ENCODE data around the gene ZBTB44. TPM values are rescaled to one million over a fixed set of nuclear protein-coding genes. Genes with fewer than 3 reads are reported as not detected.
"Not testable (repeated sequence)": the region's sequence is repeated elsewhere in the genome, so short reads cannot be mapped to it uniquely, and the experiment has no call there.

Gene ZBTB44
- total and polyA plus RNA-seq, 2 donors (not counting 1 experiment from before 2014, with no cell fraction given) = 22.8 to 36.5 TPM

GRCh38 chr11:130194241-130195023 is 120.3 kb downstream of the ZBTB44 start:
- H2AFZ ChIP-seq (ENCODE audit: low read length) = no peak overlapping the region
- H3K4me3 ChIP-seq (replicated peaks in 1 of 4; ENCODE audit: control extremely low read depth in 1 of 4, insufficient read depth in 1 of 4, low read depth in 3 of 4, low read length in 4 of 4) = no peak overlapping the region
- no peak overlapping the region for H3K27ac ChIP-seq (ENCODE audit: insufficient read depth, low read length)
- no peak for DNase-seq (ENCODE audit: low read depth in 2 of 2)
- H3K9ac ChIP-seq (ENCODE audit: insufficient read depth, low read length) = no peak overlapping the region
- TF ChIP-seq EZH2 (IDR thresholded peaks at IDR 0.05; ENCODE audit: low read length, missing control alignments) (no peak), CTCF (conservative IDR thresholded peaks at IDR 0.05 in 1 of 2, IDR thresholded peaks at IDR 0.05 in 1 of 2; ENCODE audit: low read depth in 1 of 2, low read length in 2 of 2) (no peak)
- no peaks in the 10 kb centered on the region for H3K4me1 ChIP-seq (ENCODE audit: control insufficient read depth, extremely low read depth, insufficient read depth, low read length)
- H3K27me3 ChIP-seq (ENCODE audit: control insufficient read depth, insufficient read depth, low read length) = no peaks in the 10 kb centered on the region
- H3K79me2 ChIP-seq (ENCODE audit: control insufficient read depth, insufficient read depth, low read length) = no peaks in the 10 kb centered on the region
- H4K20me1 ChIP-seq (ENCODE audit: control insufficient read depth, extremely low read depth, insufficient read depth, low read length) = no peaks in the 10 kb centered on the region
- H3K9me3 ChIP-seq (ENCODE audit: control insufficient read depth, insufficient read depth, low read depth, low read length) = no peaks in the 10 kb centered on the region
- no peak overlapping the region for H3K4me2 ChIP-seq (ENCODE audit: extremely low read depth, insufficient read depth, low read length)
- H3K36me3 ChIP-seq (ENCODE audit: control insufficient read depth, insufficient read depth, low read length) = no peaks in the 10 kb centered on the region

- H3K9me3 ChIP-seq (ENCODE audit: control insufficient read depth, insufficient read depth, low read depth, low read length); H3K27me3 ChIP-seq (ENCODE audit: control insufficient read depth, insufficient read depth, low read length); H3K4me2 ChIP-seq (ENCODE audit: extremely low read depth, insufficient read depth, low read length); H3K4me1 ChIP-seq (ENCODE audit: control insufficient read depth, extremely low read depth, insufficient read depth, low read length); H3K4me3 ChIP-seq (replicated peaks in 1 of 4; ENCODE audit: control extremely low read depth in 1 of 4, insufficient read depth in 1 of 4, low read depth in 3 of 4, low read length in 4 of 4); DNase-seq (ENCODE audit: low read depth in 2 of 2); H3K9ac ChIP-seq (ENCODE audit: insufficient read depth, low read length); H4K20me1 ChIP-seq (ENCODE audit: control insufficient read depth, extremely low read depth, insufficient read depth, low read length); H3K79me2 ChIP-seq (ENCODE audit: control insufficient read depth, insufficient read depth, low read length); H3K36me3 ChIP-seq (ENCODE audit: control insufficient read depth, insufficient read depth, low read length); H3K27ac ChIP-seq (ENCODE audit: insufficient read depth, low read length); H2AFZ ChIP-seq (ENCODE audit: low read length): not testable (repeated sequence)
Observed at GRCh38 chr11:130193551-130193950, 121.2 kb downstream of the ZBTB44 start.

GRCh38 chr11:130192845-130193267 is 121.9 kb downstream of the ZBTB44 start:
- Histone ChIP-seq H3K27me3 (ENCODE audit: control insufficient read depth, insufficient read depth, low read length) (no peaks in the 10 kb centered on the region), H3K27ac (ENCODE audit: insufficient read depth, low read length) (no peak overlapping the region), H3K9ac (ENCODE audit: insufficient read depth, low read length) (no peak overlapping the region), H4K20me1 (ENCODE audit: control insufficient read depth, extremely low read depth, insufficient read depth, low read length) (no peaks in the 10 kb centered on the region), H3K9me3 (ENCODE audit: control insufficient read depth, insufficient read depth, low read depth, low read length) (no peaks in the 10 kb centered on the region), H3K36me3 (ENCODE audit: control insufficient read depth, insufficient read depth, low read length) (no peaks in the 10 kb centered on the region), H2AFZ (ENCODE audit: low read length) (no peak overlapping the region), H3K4me2 (ENCODE audit: extremely low read depth, insufficient read depth, low read length) (no peak overlapping the region), H3K4me3 (replicated peaks in 1 of 4; ENCODE audit: control extremely low read depth in 1 of 4, insufficient read depth in 1 of 4, low read depth in 3 of 4, low read length in 4 of 4) (no peak overlapping the region), H3K4me1 (ENCODE audit: control insufficient read depth, extremely low read depth, insufficient read depth, low read length) (no peaks in the 10 kb centered on the region), H3K79me2 (ENCODE audit: control insufficient read depth, insufficient read depth, low read length) (no peaks in the 10 kb centered on the region)
- no peak for DNase-seq (ENCODE audit: low read depth in 2 of 2)
- TF ChIP-seq CTCF (conservative IDR thresholded peaks at IDR 0.05 in 1 of 2, IDR thresholded peaks at IDR 0.05 in 1 of 2; ENCODE audit: low read depth in 1 of 2, low read length in 2 of 2) (no peak), EZH2 (IDR thresholded peaks at IDR 0.05; ENCODE audit: low read length, missing control alignments) (no peak)

Data from fibroblast of lung (primary cell).